Umbilical cord (tissue), 2 donors: Measurements from ENCODE around the gene NIPSNAP3A. TPM values are rescaled to one million over a fixed set of nuclear protein-coding genes. Genes with fewer than 3 reads are reported as not detected.

Source experiments
- DNase-seq: peaks from one replicate; pipeline ENCODE4 v3.0.0-alpha.2; 2015; ENCODE audit warnings: low spot score
- total RNA-seq: library from RNA; depleted of rRNA; stranded (reverse); fragments of >200 nt; gene quantifications from one replicate; pipeline ENCODE4 v1.2.3, GENCODE V29; 2014; ENCODE audit warnings: low replicate concordance; ENCODE audit not compliant: insufficient read depth

Gene NIPSNAP3A
- total RNA-seq, 1 donor from 2014 or later: 62.1 TPM

- DNase-seq: peak; percentile 87
Measured at GRCh38 chr9:104808035-104808614, 60.6 kb downstream of the NIPSNAP3A start.

Other genes starting within 250 kb of the NIPSNAP3A start
- not detected for gene OR13F1, start 243.4 kb upstream of the NIPSNAP3A start, total RNA-seq
- gene OR13C4, start 220.5 kb upstream of the NIPSNAP3A start, total RNA-seq: 5.3 TPM
- 6.5 TPM for gene OR13C3, start 210.8 kb upstream of the NIPSNAP3A start, total RNA-seq
- not detected for gene OR13C8, start 178.5 kb upstream of the NIPSNAP3A start, total RNA-seq
- 10.6 TPM for gene OR13C5, start 148.3 kb upstream of the NIPSNAP3A start, total RNA-seq
- 16.4 TPM for gene OR13C2, start 142.1 kb upstream of the NIPSNAP3A start, total RNA-seq
- 3.6 TPM for gene OR13C9, start 129.5 kb upstream of the NIPSNAP3A start, total RNA-seq
- 6.0 TPM for gene OR13D1, start 53.2 kb upstream of the NIPSNAP3A start, total RNA-seq
- gene NIPSNAP3B, start 16.4 kb downstream of the NIPSNAP3A start, total RNA-seq: 6.5 TPM
- gene ABCA1, start 180.5 kb downstream of the NIPSNAP3A start, total RNA-seq: 76.6 TPM